ENCODE results near the gene KLHL30.

KLHL30 gene

DNA sequence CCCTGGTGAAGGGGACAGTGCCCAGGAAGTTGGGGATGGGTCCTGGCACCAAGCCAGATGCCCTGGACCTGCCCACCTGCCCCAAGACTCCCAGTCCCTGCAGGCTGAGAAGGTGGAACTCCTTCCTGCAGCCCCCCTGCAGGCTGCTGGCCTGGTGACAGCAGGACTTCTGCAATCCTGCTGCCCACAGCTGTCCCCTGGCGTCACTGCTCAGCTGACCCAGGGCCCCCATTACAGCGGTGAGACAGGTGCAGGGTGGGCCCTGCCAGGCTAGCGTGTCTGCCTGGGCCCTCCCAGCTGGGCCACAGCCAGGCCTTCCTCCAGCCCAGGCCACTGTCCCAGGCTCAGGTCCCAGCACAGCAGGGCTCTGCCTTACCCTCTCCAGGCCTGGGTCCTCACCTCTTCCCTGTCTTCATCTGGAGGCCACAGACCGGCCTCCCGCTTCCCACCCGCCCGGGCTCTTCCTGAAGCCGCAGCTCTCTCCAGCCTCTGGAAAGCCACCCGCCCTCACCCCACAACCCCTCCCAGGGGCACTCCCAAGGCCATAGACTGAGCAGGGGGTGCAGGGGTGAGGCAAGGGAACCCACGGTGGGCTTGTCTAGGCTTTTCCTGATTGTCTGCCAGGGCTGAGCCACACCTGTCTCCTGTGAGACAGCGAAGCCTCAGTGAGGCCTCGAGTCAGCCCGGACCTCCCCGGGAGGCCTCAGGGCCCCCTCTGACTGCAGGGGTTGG, 11.5 kb downstream of the KLHL30 start:
- DNase-seq: peak; percentile 35

DNA sequence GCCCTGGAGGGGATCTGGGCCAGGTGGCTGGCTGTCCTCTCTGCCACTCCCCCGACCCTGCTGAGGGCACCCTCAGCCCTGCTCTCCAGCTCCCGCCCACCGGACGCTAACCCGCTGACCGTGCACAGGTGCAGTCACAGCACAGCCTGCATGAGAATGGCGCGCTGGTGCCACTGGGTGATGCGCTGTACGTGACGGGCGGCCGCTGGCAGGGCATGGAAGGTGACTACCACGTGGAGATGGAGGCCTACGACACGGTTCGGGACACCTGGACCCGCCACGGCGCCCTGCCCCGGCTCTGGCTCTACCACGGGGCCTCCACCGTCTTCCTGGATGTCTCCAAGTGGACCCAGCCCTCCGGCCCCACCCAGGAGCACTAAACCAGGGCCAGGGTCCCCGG, 12.2 kb downstream of the KLHL30 start:
- DNase-seq: no peak

DNA sequence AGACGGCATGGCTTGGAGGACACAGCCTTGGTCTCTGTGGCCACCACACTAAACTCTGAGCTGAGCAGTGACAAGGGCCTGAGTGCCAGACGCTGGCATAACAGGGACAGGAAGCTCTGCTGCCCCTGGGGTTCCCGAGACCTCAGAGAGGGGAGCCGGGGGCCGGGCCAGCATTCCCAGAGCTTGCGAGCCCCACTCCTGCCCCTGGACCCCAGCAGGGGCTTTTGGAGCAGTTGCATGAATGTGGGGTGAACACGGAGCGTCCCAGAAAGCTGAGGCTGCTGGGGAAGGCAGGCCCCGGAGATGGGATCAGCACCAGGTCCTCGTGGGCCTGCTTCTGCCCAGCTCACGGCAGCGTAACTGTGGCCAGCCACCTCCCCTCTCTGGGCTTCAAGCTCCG, 12.7 kb downstream of the KLHL30 start:
- no peak for DNase-seq

DNA sequence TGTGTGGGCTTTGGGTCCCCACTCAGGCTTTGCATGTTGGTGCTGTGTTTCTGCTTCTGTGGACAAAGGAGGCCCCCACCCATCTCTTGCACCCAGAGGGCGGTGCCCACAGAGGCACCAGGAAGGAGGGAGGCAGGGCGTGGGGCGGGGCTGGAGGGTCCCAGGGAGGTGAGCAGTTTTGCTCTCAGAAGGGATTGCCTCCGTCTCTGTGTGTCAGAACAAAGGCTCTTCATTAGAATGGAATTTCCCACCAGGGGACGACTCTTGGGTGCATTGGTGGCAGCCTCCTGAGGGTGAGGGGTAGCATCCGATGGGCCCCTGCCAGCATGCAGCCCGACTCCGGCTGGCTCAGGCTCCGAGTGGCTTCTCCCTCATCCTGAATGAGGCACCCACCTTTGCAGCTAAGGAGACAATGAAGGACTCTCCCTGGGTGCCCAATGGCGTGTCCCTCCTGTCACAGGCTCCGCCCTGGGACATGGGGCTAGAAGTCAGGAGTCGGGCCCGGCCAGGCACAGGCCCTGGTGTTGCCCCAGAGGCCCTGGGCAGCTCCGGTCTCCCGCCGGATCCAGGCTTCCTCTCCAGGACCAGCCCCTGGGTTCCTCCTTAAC, 13.3 kb downstream of the KLHL30 start:
- no peak for DNase-seq

DNA sequence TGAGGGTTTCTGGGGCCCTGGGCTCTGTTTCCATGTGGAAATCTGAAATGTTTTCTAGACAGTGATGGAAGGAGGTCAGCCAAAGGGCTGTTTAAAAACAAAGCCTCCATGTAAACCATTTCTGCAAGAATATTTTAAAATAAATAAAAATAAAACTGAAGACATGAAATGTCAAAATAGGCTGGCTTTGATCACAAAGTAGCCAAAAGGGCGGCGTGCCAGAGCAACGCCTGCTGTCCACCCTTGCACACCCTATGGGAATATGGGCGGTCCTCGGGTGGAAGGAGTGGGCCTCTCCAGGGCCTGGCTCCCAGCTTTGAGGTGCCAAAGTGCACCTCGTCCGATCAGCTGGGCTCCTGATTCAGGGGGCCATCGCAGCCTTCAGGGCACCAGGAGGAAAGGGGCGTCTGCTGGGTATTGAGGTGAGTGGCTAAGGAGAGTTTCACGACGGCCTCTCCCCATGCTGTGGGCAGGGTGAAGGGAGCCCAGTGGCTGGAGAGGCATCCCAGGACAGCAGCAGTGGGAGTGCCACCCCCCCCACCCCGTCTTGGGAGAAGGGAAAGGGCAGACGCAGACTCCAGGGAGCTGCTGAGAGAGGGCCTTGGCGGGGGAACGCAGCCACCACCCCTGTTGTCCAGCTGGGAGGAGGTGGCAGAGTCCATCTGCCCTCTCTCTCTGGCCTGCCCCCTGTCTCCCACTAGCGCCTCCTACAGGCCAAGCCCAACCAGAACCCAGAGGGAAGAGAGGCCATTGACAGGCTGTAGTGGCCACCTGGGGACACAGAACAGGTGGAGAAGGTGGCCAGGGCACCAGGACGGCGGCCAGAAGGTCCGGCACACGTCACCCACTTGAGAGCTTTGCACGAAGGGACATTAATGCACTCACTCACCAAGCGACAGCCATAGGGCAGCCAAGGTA, 14.6 kb downstream of the KLHL30 start:
- DNase-seq: no peak

DNA sequence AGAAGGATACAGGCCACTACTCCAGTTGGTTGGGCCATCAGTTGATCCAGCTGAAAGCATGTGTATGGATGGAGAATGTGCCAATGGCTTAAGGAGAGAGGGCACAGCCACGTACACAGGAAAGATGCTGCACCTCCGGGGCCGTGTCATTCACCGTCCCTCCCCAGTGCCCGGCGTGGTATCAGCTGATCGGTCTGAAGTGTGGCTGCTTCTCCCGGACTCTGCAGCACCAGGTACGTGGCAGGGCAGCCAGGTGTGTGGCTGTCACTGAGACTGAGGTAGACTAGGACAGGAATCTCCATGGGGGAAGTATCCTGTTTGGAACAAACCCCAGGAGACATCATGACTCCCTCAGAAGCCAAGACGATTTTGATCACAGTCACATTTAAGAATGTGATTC, 16.1 kb downstream of the KLHL30 start:
- no peak for DNase-seq

DNA sequence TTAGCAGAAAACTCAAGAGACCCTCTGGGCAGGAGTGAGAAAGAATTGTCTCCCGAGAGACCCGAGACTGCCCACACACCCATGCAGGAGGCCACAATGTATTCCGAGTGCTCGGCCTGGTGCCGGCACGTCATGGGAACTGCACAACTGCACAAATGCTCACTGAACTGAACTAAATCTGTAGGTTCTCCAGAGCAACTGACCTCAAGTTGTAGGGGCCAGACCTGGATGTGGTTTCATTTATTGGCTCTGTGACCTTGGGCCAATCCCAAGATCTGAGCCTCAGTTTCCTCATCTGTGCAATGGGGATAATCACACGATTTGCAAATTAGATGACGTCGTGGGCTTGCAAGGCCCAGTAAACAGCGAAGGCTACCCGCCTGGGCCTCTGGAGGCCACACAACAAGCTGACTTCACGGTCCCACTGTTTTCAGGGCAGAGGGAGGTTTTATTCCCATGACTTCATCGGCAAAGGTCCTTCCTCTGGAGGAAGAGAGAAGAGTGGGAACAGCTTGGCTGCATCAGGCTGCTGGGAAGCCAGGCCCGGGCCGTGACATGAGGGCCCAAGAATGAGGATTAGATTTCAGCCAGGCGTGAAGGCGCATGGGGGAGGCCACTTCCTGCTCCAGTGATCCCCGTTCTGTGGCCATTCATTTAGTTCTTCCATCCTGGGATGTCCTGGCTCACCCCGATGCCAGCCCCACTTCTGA, 16.7 kb downstream of the KLHL30 start:
- peak; percentile 77 for DNase-seq

DNA sequence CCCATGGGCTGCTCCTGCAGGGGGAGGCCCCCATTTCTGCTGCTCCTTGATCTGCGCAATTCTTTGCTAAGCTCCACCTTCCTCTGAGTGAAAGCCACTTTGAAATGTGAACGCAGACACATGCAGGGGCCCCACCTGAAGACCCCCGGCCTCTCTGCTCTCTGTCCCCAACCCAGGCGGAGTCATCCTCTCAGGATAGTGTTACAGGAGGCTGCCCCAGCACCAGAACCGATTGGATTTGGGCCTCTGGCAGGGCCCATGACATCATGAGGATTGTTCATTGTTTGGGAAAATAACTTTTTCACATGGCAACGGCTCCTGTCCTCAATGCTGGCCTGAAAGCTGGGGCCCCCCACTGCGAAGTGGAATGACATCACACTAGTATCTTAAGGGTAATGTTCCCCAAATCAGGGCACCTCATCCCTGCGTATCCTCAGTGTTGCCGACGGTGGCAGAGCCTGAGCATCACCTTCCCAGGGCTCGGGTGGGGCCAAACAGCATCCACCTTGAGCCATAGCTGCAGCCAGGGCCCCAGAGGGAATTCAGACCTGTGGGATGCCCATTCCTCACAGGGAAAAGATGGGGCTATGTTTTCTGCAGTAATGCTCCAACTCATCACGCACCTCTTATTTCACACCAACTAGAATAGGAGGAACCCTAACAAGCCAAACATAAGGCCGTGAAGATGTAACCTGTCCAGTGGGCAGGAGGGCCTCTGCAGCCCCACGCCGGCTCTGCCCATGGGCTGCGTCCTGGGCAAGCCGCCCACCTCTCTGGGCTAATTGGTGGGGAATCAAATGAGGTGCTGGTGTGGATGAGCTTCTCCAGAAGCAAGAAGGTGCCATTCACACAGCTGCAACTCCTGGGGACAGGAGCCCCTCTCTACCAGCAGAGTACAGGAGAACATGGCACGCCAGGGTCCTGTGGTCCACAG, 17.6 kb downstream of the KLHL30 start:
- peak; percentile 31 for DNase-seq

DNA sequence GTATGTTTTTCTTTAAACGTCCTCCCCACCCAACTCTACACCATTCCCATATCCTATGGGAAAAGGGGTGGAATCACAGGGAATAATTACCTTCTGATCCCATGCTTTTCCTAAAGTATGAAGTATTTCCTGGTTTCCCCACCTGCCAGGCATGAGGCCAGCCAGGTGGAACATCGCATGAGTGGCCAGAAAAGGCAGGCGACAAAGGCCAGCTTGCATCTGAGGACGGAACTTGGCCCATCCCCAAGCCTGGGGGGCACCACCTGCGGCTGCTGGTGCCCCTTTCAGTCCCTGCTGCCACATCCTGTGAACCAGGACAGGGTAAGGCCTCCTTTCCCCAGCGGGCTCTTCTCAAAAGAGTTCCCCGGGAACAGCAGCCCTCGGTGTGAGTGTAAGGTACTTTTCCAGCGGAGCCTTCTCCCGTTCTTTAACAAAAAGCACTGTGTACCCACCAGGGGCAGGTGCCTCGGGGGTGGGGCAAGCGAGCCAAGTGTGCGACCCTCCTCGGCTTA, 19.1 kb downstream of the KLHL30 start:
- DNase-seq: peak; percentile 61

DNA sequence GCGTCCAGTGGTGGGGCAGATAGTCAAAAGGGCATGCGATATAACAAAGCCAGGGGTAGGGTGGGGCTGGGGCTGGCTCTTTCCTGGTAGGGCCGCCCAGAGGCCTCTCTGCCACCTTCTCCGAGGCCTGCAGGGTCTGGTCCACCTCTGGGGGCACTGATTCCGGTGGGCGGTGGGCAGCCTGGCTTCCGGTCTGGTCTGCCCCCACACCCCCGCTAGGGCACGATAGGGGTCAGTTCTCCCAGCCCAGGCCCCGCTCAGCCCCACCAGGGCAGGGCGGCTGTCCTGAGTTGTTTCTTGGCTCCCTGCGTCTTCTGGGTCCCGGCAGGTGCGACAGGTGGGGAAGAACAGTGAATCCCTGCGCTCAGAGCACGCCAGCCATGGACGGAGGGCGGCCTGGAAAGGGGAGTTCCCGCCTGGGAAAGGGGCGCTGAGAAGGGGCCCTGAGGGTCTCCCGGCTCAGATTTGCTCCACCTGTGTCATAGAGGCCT, 19.6 kb downstream of the KLHL30 start:
- no peak for DNase-seq

DNA sequence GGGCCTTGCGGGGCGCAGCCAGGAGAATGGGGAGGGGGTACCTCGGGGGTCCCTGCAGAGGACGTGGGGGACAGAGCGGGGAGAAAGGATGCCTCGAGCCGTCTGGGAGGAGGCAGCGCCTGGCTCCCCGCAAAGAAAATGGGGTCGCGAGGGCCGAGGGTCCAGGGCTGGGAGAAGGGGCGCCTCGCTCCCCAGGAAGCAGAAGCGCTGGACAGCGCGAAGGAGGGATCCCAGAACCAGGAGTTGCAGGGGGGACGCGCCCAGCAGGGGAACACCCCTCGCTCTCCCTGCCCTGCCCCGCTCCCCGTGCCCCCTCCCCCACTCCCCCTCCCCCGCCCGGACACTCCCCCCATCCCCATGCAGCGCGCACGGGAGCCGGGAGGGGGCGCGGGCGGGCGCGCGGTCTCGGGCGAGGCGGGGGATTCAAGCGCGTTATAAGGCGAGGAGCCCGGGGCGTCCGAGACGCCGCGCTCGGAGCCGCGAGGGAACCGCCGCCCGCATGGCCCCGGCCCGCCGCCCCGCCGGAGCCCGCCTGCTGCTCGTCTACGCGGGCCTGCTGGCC, 20.1 kb downstream of the KLHL30 start, which contains the start of gene ERFE:
ERFE (plus strand) TSS at position 462 of the 562 bp plus-strand sequence; CDS start at position 500, 38 bp downstream.
- peak; percentile 30 for DNase-seq

DNA sequence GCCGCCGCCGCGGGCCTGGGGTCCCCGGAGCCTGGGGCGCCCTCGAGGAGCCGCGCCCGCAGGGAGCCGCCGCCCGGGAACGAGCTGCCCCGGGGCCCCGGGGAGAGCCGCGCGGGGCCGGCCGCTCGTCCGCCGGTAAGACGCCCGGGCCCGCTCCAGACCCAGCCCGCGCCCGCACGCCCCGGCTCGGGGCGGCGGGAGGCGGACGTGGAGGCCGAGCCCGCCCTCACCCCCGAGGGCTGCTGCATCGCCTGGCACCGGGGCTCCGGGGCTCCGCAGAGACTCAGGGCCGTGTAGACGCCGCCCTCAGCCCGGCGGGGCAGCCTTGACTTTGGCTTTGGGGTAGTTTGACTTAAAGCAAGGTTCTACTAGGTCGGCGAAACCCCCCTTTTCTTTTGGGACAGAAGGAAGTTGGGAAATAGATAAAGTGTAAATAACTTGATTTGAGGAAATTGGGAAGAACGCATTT, 20.6 kb downstream of the KLHL30 start:
- peak; percentile 40 for DNase-seq

DNA sequence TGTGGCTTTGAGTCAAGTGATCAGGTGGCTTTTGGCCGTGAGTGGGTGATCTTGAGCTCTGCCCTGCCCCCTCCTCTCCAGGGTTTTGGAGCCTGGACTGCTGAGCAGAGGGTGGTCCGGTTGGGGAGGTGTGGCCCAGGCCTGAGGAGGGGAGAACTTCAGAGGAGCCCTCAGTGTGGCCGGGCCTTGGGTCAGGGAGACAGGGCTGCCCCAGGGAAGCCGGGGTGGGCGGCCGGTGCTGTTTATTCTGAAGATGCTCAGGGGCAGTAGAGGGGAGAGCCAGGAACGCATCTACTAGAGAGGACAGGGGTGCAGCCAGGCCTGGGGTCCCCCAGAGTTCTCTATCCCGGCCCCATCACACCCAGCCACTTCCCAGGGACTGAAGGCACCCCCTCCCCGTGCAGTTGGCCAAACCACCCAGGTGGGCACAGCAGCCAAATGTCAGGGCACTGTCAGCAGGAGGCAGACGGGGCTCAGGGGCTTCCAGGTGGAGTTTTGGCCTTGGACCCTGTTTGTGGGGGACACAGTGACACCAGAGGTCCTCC, 21.3 kb downstream of the KLHL30 start:
- peak; percentile 32 for DNase-seq

DNA sequence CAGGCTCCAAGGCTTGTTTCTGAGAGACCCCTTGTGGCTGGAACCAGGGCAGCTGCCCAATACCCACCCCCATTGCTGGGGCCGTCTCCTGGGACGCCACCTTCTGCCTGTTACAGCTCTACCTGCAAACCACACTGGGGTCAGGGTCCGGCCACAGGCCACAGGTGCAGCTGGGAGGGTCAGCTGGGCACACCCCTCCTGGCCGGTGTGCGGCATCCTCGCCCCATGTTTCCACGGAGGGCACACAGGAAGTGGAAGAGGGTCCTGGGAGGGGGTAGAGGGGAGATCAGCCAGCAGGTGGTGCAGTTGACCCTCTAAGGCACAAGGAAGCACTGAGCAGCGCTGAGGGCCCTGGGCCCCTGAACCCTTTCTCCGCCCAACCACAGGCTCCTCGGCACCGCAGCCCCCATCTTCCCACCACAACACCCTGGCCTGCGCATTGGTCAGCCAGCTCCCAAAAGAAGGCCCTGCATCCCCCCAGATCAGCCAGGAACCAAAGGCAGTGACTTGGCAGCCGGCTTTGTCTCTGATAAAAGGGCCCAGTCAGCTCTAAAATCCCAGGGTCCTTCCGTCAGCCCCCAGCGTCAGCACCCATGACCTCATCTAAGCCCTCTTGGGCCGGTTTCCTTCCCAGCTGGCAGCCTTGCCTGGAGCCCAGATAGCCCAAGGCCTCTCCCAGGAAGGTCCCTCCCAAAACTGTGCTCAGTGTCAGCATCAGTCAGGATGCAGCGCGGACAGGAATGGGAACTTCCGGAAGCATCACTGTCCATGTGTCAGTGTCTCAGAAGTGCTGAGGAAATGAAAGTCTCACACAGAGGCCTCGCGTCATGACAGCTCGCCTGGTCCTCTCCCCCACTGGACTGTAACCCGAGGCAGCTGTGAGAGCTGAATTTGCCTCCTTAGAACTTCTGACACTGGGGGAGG, 22.0 kb downstream of the KLHL30 start:
- DNase-seq: peak; percentile 59

DNA sequence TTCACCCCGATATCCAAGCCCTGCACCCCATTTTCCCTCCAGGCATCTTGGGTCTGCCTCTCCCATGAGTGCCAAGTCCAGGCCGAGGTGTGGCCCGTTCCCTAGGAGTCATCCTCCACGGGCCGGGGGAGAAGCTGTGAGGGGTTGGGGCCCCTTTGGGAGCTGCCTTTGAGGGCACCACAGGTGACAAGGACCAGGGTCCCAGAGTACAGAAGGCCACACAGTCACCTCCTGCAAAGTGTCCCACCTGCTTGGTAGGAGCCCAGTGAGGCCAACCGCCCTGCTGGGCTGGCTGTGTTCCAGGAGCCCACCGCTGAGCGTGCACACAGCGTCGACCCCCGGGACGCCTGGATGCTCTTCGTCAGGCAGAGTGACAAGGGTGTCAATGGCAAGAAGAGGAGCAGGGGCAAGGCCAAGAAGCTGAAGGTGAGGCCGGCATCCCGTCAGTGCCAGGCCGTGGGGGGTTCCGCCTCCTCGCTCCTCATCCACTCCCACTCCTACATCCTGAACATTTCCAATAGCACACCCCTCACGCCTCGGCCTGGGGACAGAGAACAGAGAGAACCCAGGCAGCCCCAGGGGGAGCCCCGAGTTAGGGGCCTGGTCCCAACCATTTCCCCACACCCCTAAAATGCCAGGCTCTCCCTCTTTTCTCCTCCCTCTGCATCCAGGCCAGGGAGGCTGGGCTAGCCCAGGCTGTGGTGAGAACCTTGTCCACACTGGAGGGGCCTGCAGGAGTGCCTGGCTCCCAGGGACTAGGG, 23.0 kb downstream of the KLHL30 start:
- DNase-seq: peak; percentile 22

DNA sequence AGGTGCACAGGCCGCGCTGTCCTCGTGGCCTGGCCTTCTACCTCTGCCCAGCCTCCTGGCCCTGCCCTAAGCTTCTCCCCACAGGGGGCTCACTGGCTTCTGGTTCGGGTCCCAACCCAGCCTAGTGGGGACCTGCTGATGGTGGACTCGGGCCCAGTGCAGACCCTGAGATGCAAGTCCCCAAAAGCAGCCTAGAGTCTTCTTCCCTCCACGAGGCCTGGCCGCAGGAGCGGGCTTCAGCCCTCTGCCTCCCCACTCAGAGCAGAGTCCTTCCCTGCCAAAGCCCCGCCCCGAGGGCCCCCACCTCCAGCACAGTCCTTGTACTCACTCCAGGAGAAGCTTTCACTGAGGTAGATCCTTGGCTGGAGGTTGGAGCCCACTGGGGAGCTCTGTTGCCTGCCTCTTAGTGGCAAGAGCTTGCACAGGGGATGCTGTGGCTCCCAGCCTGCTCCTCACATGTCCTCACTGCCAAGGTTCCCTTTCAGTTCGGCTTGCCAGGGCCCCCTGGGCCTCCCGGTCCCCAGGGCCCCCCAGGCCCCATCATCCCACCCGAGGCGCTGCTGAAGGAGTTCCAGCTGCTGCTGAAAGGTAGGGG, 23.9 kb downstream of the KLHL30 start:
- DNase-seq: peak; percentile 15

DNA sequence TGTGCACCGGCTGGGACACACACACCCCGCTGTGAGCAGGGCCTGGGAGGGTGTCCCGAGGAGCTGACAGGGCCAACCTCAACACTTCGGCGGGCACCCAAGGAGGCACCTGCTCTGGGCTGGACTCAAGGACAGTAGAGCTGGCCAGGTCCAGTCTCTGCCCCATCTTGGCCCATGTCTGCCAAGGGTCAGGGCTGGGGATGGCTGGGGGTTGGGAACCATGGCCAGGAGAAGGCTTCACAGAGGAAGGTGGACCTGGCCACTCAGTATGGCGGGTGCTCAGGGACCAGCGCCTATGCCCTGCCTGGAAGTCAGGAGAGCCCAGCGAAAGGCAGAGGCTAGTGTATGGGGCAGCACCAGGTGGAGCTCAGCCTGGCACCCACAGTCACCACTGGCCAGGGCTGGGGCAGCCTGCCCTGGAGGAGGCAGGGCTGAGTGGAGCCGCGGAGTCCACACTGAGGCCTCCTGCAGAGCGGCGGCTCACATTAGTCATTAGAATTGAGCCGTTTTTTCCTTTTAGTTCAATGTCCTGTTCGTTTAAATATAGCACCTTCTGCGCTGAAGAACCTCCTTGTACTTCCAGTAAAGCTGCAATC, 24.5 kb downstream of the KLHL30 start:
- peak; percentile 16 for DNase-seq
